ENCODE measurements around the gene N4BP2.
A peak's percentile ranks its signal among the peaks of the same experiment; 100 is the strongest.
"Not testable (repeated sequence)": the region's sequence is repeated elsewhere in the genome, so short reads cannot be mapped to it uniquely, and the experiment has no call there.

Gene N4BP2

DNA sequence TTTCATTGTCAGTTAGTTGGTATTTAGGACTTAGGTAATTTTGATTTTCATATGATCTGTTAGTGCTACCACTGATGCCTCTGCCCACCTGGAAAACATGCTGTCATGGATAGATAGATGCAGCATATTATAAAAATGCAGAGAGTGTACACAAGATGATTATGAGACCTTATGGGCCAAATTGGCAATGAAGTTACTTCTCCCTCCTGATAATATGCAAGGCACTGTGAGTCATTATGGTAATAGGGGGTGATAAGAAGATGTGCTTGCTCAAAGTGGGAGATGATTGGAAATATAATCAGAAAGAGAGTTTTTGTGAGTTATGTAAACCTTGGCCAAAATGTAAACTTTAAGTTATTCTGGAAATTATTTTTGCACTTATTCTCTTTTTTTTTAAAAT, 83.5 kb downstream of the N4BP2 start:
- no peak for DNase-seq (ENCODE audit: low read depth)
- TF ChIP-seq, protein P1, sequence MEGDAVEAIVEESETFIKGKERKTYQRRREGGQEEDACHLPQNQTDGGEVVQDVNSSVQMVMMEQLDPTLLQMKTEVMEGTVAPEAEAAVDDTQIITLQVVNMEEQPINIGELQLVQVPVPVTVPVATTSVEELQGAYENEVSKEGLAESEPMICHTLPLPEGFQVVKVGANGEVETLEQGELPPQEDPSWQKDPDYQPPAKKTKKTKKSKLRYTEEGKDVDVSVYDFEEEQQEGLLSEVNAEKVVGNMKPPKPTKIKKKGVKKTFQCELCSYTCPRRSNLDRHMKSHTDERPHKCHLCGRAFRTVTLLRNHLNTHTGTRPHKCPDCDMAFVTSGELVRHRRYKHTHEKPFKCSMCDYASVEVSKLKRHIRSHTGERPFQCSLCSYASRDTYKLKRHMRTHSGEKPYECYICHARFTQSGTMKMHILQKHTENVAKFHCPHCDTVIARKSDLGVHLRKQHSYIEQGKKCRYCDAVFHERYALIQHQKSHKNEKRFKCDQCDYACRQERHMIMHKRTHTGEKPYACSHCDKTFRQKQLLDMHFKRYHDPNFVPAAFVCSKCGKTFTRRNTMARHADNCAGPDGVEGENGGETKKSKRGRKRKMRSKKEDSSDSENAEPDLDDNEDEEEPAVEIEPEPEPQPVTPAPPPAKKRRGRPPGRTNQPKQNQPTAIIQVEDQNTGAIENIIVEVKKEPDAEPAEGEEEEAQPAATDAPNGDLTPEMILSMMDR (IDR thresholded peaks at IDR 0.05; ENCODE audit: low read depth, low read length, missing control alignments): no peak
- H3K4me3 ChIP-seq (ENCODE audit: low read depth, low read length): no peak overlapping the region

DNA sequence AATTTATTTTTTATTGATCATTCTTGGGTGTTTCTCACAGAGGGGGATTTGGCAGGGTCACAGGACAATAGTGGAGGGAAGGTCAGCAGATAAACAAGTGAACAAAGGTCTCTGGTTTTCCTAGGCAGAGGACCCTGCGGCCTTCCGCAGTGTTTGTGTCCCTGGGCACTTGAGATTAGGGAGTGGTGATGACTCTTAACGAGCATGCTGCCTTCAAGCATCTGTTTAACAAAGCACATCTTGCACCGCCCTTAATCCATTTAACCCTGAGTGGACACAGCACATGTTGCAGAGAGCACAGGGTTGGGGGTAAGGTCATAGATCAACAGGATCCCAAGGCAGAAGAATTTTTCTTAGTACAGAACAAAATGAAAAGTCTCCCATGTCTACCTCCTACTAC, 83.9 kb downstream of the N4BP2 start:
- DNase-seq (ENCODE audit: low read depth); H3K4me3 ChIP-seq (ENCODE audit: low read depth, low read length): not testable (repeated sequence)

DNA sequence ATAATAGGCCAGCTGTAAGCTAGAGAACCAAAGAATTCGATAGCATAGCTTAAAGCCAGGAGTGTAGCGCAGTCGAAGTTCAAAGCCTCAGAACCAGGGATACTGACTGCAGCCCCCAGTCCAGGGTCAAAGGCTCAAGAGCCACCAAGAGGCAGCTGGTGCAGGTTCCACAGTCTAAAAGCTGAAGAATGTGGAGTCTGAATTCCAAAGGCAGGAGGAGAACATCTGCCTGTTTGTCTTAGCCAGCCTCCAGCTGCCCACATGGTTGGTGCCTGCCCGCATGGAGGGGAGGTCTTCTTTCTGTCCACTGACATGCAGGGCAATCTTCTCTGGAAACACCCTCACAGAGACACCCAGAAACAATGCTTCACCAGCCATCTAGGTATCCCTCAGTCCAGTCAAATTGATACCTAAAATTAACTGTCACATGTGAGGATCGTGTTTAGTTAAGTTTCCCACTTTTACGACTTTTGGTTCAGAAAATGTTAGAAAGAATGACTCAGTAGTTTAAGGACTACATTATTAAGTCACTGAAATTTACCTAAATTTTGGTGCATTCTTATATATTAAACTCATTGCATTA, 87.4 kb downstream of the N4BP2 start:
- no peak for DNase-seq (ENCODE audit: low read depth)
- TF ChIP-seq, protein P1 (IDR thresholded peaks at IDR 0.05; ENCODE audit: low read depth, low read length, missing control alignments): no peak
- H3K4me3 ChIP-seq (ENCODE audit: low read depth, low read length): no peak overlapping the region

DNA sequence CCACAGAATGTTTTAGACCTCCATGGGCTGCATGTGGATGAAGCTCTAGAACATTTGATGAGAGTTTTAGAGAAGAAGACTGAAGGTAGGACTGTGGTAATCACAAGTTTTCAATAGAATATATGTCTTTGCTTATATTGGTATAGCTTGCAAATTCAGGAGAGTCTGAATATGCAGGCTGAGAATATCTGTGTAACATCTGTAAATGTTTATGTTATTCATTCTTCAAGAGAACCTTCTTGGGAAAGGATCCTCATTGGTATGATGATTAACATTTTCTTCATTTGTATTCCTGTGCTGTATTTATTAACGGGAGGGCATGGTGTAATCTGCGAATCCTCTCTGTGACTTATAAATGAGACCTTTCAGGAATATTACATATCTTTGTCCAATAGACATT, 88.1 kb downstream of the N4BP2 start:
- H3K4me3 ChIP-seq (ENCODE audit: low read depth, low read length): no peak overlapping the region
- TF ChIP-seq, protein P1 (IDR thresholded peaks at IDR 0.05; ENCODE audit: low read depth, low read length, missing control alignments): no peak
- DNase-seq (ENCODE audit: low read depth): no peak

DNA sequence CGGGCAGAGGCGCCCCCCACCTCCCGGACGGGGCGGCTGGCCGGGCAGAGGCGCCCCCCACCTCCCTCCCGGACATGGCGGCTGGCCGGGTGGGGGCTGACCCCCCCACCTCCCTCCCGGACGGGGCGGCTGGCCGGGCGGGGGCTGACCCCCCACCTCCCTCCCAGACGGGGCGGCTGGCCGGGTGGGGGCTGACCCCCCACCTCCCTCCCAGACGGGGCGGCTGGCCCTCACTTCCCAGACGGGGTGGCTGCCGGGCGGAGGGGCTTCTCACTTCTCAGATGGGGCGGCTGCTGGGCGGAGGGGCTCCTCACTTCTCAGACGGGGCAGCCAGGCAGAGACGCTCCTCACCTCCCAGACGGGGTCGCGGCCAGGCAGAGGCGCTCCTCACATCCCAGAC, 90.8 kb downstream of the N4BP2 start:
- not testable (repeated sequence) for DNase-seq (ENCODE audit: low read depth); H3K4me3 ChIP-seq (ENCODE audit: low read depth, low read length)

DNA sequence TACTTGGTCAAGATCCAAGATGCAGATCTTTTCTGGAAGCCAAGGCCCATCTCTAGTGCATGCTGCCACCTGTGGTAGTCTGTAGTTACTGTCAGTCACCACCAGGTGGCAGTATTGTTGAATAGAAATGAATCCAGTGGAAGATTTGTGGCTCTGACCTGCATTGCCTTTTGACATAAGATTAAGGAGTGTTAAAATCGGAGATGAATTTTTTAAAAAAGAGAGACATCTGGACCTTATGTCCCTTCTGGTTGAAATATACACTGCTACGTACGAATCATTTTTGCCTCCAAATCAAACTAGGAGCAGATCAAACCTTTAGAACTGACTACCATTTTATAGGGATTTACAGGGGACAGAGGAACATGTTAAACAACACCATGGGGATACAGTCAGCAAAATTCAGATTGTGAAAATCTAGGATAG, 93.3 kb downstream of the N4BP2 start:
- H3K4me3 ChIP-seq (ENCODE audit: low read depth, low read length): no peak overlapping the region
- TF ChIP-seq, protein P1 (IDR thresholded peaks at IDR 0.05; ENCODE audit: low read depth, low read length, missing control alignments): peak; percentile 74
- DNase-seq (ENCODE audit: low read depth): peak; percentile 68

DNA sequence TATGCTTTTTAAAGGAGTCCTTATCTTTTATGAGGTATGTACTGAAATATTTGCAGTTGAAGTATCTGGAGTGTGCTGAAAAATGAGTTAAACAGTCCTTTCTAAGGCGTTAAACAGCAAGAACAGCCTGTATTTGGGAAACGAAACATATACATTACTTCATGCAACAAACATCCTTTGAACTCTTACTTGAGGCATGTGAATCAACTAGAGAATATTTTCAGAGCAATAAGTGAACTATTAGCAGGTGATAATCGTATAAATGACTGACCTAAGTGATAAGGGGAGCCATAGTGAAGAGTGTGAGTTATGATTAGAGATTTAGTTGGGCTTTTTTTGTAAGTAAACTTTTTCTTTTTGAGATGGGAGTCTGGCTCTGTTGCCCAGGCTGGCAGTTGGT, 94.3 kb downstream of the N4BP2 start:
- TF ChIP-seq, protein P1 (IDR thresholded peaks at IDR 0.05; ENCODE audit: low read depth, low read length, missing control alignments): no peak
- no peak overlapping the region for H3K4me3 ChIP-seq (ENCODE audit: low read depth, low read length)
- DNase-seq (ENCODE audit: low read depth): no peak

DNA sequence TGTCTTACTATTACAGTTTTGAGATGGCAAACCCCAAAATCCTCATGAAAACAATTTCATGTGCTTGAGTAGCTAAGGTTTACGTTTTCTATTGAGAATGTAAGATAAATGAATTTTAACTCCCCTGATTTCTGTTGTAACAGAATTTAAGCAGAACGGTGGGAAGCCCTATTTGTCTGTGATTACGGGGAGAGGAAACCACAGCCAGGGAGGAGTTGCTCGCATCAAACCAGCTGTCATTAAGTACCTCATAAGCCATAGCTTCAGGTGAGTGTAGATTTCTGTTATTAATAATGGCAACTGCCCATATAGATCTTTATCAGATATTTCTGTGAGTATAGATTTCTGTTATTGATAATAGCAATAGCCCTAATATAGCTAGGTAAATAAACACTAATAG, 96.0 kb downstream of the N4BP2 start:
- DNase-seq (ENCODE audit: low read depth): no peak
- TF ChIP-seq, protein P1 (IDR thresholded peaks at IDR 0.05; ENCODE audit: low read depth, low read length, missing control alignments): no peak

More for the DNA sequence above, 96.0 kb downstream of the N4BP2 start:
- H3K4me3 ChIP-seq (ENCODE audit: low read depth, low read length): no peak overlapping the region

All from GM12864 (cell line).